Muscle layer of duodenum (tissue), 2 donors: ENCODE measurements around the gene COL5A2.

Experiments
- H3K27ac ChIP-seq: one replicate; pipeline ENCODE4 v1.7.0; 2013; ENCODE audit warnings: mild to moderate bottlenecking, low read length
- H3K27me3 ChIP-seq: one replicate; pipeline ENCODE4 v1.7.0; 2013; ENCODE audit warnings: low read depth, mild to moderate bottlenecking, control low read depth, low read length
- H3K36me3 ChIP-seq, 2 donors: one replicate each; pipeline ENCODE4 v1.7.0; 2013; ENCODE audit warnings: low read length in 2 of 2, control low read depth in 1 of 2, mild to moderate bottlenecking in 1 of 2; ENCODE audit not compliant: insufficient read depth in 2 of 2, control insufficient read depth in 1 of 2
- H3K4me1 ChIP-seq, 2 donors: one replicate each; pipeline ENCODE4 v1.7.0; 2013; ENCODE audit warnings: low read length in 2 of 2, mild to moderate bottlenecking in 2 of 2, control low read depth in 1 of 2, moderate library complexity in 1 of 2; ENCODE audit not compliant: insufficient read depth in 2 of 2, control insufficient read depth in 1 of 2
- H3K4me3 ChIP-seq, 2 donors: one replicate each; pipeline ENCODE4 v1.7.0; 2013; ENCODE audit warnings: low read length in 2 of 2, low read depth in 1 of 2, mild to moderate bottlenecking in 1 of 2
- H3K9me3 ChIP-seq, 2 donors: one replicate each; pipeline ENCODE4 v1.7.0; 2013; ENCODE audit warnings: low read length in 2 of 2, control low read depth in 1 of 2, mild to moderate bottlenecking in 1 of 2; ENCODE audit not compliant: control insufficient read depth in 1 of 2
- donor health status: healthy.

The COL5A2 gene

DNA sequence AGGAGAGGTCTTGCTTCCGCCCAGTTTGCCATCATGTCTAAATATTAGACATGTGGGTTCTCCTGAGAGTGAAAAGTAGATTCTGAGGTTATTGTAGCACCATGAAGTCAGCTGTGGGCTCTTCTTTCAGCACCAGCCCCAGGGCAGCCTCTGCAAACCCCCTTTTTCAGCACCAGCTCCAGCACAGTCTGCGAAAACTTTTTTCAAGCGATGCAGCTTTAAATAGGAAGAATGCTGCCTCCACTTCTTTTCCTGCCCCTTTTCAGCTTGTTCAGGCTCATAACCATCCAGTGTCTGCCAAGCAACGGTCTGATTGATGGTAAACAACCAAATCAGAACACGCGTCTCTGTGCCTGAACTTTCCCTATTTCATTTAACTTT, at the start of gene COL5A2:
Gene COL5A2 (minus strand): TSS at position 192 of the 381 bp plus-strand sequence. CDS start 157 bp downstream, at position 35.
- Histone ChIP-seq H3K27ac (peak within 1 kb of the TSS; percentile 92), H3K4me3 (peak within 1 kb of the TSS; percentile 81 to 87), H3K4me1 (peaks cover 0 to 10% of the 10 kb centered on the region in 2 donors), H3K9me3 (no peaks in the 10 kb centered on the region), H3K36me3 (peaks cover 0 to 5% of the 10 kb centered on the region in 2 donors), H3K27me3 (no peaks in the 10 kb centered on the region)

DNA sequence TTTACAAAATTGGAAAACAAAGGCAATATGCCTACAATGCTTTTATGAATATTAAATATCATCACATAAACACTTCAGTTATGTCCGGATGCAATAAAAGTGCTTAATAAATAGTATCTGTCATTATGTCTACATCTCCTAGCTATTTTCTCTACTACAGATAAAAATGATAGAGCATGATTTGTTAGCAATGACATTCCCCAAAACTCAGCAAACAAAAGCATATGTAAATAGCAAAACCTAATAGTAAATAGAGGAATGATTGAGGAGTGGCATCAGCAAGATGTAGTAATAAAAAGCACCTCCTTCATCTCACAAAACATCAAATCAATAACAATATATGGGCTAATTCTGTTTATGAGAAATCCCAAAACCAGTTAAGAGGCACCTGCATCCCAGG, 46.5 kb upstream of the COL5A2 start:
- no peaks in the 10 kb centered on the region for H3K27me3 ChIP-seq
- H3K27ac ChIP-seq = no peak overlapping the region
- H3K4me3 ChIP-seq = no peak overlapping the region
- no peaks in the 10 kb centered on the region for H3K36me3 ChIP-seq
- H3K4me1 ChIP-seq = peaks cover 0 to 4% of the 10 kb centered on the region in 2 donors
- no peaks in the 10 kb centered on the region for H3K9me3 ChIP-seq

DNA sequence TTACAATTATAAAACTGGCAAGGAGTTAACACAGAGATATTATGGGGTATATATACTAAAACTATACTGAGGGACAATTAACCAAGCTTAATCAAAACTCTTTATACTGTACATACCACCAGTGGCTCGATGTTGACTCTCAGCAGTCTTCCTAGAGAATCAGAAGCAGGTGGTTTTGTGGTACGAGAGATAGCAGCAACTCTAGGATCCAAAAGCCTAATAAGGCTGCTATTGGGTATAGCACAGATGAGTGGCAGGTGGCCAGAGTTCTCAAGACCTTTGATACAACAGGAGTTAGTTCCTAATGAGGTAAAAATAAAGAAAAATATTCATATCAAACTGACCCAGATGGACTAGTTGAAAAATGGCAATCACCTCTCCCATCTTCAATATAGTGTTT, 45.5 kb upstream of the COL5A2 start:
- no peaks in the 10 kb centered on the region for H3K36me3 ChIP-seq
- H3K27ac ChIP-seq = no peak overlapping the region
- no peaks in the 10 kb centered on the region for H3K27me3 ChIP-seq
- H3K9me3 ChIP-seq = no peaks in the 10 kb centered on the region
- H3K4me3 ChIP-seq = no peak overlapping the region
- peaks cover 0 to 4% of the 10 kb centered on the region in 2 donors for H3K4me1 ChIP-seq

GRCh38 chr2:189222468-189223105, 43.0 kb upstream of the COL5A2 start:
- Histone ChIP-seq H3K27me3 (no peaks in the 10 kb centered on the region), H3K9me3 (no peaks in the 10 kb centered on the region), H3K4me1 (peaks cover 0 to 4% of the 10 kb centered on the region in 2 donors), H3K36me3 (no peaks in the 10 kb centered on the region), H3K4me3 (no peak overlapping the region), H3K27ac (peak overlapping the region; percentile 11)

GRCh38 chr2:189221811-189222467, 42.4 kb upstream of the COL5A2 start:
- no peaks in the 10 kb centered on the region for H3K27me3 ChIP-seq
- no peak overlapping the region for H3K4me3 ChIP-seq
- H3K36me3 ChIP-seq = no peaks in the 10 kb centered on the region
- no peak overlapping the region for H3K27ac ChIP-seq
- H3K9me3 ChIP-seq = no peaks in the 10 kb centered on the region
- H3K4me1 ChIP-seq = peaks cover 0 to 4% of the 10 kb centered on the region in 2 donors

DNA sequence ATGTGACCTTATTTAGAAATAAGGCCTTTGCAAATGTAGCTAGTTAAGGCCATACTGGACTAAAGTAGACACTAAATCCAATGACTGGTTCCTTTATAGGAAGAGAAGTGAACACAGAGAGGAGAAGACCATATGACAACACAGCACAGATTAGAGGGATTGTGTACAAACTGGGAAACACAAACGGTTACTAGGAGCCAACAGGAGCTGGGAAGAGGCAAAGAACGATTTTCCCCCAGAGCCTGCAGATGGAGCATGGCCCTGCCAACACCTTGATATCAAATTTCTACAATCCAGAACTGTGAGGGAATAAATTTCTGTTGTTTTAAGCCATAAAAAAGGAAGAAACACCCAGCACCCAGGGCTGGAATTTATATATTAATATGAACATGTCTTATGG, 38.7 kb upstream of the COL5A2 start:
- no peak overlapping the region for H3K4me3 ChIP-seq
- no peaks in the 10 kb centered on the region for H3K36me3 ChIP-seq
- H3K9me3 ChIP-seq = no peaks in the 10 kb centered on the region
- peaks cover 0 to 4% of the 10 kb centered on the region in 2 donors for H3K4me1 ChIP-seq
- H3K27me3 ChIP-seq = no peaks in the 10 kb centered on the region
- H3K27ac ChIP-seq = no peak overlapping the region

DNA sequence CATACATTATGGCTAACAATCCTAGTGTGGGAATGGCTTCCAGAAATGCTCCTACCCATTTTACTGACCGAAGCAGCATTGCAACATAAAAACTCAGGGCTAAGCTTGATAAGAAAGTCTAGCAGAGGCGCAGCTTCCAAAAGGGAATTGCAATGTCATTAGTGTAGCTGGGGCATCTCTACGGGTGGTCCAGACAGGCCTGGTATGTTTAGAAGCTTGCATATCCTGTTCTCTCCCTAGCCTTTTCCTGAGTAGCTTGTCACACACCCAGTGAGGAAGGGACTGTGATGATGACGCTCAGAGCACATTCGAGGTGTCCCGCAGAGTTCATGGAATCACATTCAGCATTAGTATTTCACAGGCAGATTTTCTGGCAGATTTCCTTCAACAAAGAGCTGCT, 38.0 kb upstream of the COL5A2 start:
- Histone ChIP-seq H3K36me3 (no peaks in the 10 kb centered on the region), H3K27ac (no peak overlapping the region), H3K9me3 (no peaks in the 10 kb centered on the region), H3K27me3 (no peaks in the 10 kb centered on the region), H3K4me3 (no peak overlapping the region), H3K4me1 (peaks cover 0 to 4% of the 10 kb centered on the region in 2 donors)

- H3K4me1 ChIP-seq = peaks cover 0 to 3% of the 10 kb centered on the region in 2 donors
- no peak overlapping the region for H3K4me3 ChIP-seq
- no peak overlapping the region for H3K27ac ChIP-seq
- no peaks in the 10 kb centered on the region for H3K9me3 ChIP-seq
- no peaks in the 10 kb centered on the region for H3K27me3 ChIP-seq
- H3K36me3 ChIP-seq = no peaks in the 10 kb centered on the region
Observed at GRCh38 chr2:189217051-189217450, 37.5 kb upstream of the COL5A2 start.

DNA sequence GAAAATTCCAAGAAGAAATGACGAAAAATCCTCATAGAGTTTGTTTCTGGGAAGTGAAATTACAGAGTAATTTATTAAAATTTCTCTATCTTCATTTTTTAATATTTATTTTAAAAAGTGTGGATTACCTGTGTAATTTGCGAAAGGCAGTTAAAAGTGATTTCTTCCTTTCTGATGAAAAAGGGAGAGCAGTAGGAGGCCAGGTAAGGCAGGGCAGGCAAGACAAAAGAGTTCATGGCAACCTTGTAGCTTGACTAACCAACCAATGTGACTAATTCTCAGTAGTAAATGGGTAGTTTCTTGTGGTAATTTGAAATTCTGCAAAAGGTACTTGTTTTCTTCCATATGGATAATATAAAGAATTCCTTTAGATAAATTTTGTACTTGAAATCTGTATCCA, 34.9 kb upstream of the COL5A2 start:
- Histone ChIP-seq H3K4me3 (no peak overlapping the region), H3K27me3 (no peaks in the 10 kb centered on the region), H3K9me3 (no peaks in the 10 kb centered on the region), H3K36me3 (peaks cover 0 to 9% of the 10 kb centered on the region in 2 donors), H3K4me1 (no peaks in the 10 kb centered on the region), H3K27ac (no peak overlapping the region)

DNA sequence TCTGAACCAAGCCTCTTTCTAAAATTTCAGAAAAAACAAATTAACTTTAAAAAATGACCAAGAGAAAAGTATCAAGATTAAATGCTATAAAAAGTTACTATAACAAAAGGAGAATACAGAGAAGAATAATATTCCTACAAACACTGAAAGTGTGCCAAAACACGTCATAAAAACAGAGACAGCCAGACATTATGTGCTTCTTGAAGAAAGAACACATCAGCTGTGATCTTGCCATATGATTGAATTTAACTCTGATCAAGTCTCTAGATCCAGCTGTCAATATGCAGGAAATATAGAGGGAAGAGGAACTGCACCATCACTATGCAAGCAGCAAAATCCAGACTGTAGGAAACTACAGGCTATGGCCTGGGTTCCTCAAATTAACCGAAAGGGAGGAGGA, 33.7 kb upstream of the COL5A2 start:
- H3K27ac ChIP-seq = no peak overlapping the region
- no peaks in the 10 kb centered on the region for H3K27me3 ChIP-seq
- peaks cover 0 to 5% of the 10 kb centered on the region in 2 donors for H3K4me1 ChIP-seq
- peaks cover 0 to 11% of the 10 kb centered on the region in 2 donors for H3K36me3 ChIP-seq
- H3K9me3 ChIP-seq = no peaks in the 10 kb centered on the region
- no peak overlapping the region for H3K4me3 ChIP-seq

DNA sequence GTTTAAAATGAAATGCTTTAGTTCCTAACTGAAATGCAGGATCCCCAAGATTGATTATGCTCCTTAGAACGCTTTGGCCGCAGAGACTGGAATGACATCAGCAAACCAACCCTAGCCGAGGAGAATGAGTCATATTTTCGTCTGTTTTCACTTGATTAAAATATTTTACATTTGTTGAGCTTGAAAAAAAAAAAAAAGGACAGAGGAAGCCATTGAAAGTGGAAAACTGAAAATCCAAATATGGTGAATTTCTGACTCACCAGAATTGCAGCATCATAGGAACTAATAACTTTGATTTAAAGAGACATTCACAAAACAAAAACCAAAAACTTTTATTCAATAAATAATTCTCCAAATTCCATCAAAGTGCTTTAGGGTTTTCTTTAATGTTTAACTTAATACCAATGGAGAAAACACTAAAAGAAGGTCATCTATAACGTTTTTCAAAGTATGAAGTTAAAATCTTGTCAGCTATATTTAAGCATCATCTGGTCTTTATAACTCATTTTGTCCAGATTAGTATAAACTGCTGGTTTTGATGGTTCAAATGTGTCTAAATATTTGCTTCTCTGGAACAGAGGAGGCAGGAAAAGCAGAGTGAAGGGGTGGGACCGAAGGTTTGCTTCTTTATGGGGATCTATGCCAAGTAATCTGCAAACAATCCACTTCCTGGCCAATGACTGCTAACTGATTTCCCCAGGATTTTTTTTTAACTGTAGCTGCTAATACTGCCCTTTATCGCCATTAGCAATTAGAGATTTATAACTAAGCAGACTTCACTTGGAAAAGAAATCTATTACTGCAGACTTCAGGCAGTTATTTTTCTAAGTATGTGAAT, 30.9 kb upstream of the COL5A2 start:
- Histone ChIP-seq H3K4me3 (peak overlapping the region; percentile 13 to 26), H3K4me1 (peaks cover 0 to 5% of the 10 kb centered on the region in 2 donors), H3K9me3 (no peaks in the 10 kb centered on the region), H3K36me3 (peaks cover 0 to 11% of the 10 kb centered on the region in 2 donors), H3K27ac (peak overlapping the region; percentile 86), H3K27me3 (no peaks in the 10 kb centered on the region)
